ENCODE data around the gene SKIDA1. TPM values are rescaled to one million over a fixed set of nuclear protein-coding genes. Genes with fewer than 3 reads are reported as not detected.
"Not testable (repeated sequence)": the region's sequence is repeated elsewhere in the genome, so short reads cannot be mapped to it uniquely, and the experiment has no call there.

SKIDA1 gene
- 0.42 TPM for polyA plus RNA-seq (2012; ENCODE audit: insufficient read depth, insufficient read length)

DNA sequence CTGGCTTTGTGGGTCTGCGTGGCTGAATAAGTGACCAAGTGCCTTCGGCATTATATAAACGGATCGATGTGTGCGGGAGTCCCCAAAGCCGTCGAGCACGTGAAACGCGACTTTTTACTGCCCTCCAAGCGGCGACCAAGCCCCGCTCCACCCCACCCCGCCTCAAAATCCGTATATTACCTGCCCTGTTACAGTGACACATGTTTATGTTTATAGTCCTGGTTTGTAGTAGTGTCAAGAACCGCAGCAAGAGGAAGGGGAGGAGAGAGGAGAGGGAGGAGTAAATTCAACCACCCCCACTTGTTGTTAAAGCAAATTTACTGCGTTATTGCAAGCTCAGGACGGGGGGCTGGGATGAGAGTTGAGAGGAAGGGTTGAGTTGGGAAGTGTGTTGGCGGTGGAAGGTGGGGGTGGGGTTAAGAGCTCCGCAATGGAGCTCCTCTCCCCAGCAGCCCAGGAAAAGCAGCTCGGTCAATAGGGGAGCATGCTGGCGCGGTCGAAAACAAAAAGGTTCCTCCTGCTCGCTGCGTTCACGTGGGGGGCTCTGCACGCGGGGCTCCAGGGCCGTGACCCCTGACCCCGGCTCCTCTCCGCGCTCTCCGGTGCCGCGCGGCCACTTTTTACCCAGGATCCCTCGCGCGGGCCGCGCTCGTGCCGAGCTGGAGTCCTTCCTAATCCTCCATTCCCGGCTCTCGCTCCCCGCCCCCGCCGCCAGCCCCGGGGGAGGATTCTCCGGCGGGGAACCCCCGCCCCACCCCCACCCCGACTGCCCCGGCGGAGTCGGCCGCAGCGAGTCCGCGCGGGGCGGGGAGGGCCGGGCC is at the start of gene SKIDA1:
Gene SKIDA1, minus strand, starts transcription at position 316 of the 821 bp plus-strand sequence. CDS start 7,860 bp downstream, outside the sequence.
- peak; percentile 75 for DNase-seq (ENCODE audit: low read depth, low spot score)
- H3K4me3 ChIP-seq (ENCODE audit: low read length) = peak within 1 kb of the TSS; percentile 68

DNA sequence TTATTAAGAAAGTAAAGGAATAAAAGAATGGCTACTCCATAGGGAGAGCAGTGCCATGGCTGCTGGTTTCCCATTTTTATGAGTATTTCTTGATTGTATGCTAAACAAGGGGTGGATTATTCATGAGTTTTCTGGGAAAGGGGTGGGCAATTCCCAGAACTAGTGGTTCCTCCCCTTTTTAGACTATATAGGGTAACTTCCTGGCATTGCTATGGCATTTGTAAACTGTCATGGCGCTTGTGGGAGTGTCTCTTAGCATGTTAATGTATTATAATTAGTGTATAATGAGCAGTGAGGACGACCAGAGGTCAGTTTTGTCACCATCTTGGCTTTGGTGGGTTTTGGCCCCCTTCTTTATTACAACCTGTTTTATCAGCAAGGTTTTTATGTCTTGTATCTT is 49.0 kb upstream of the SKIDA1 start:
- H3K4me3 ChIP-seq (ENCODE audit: low read length); DNase-seq (ENCODE audit: low read depth, low spot score): not testable (repeated sequence)

DNA sequence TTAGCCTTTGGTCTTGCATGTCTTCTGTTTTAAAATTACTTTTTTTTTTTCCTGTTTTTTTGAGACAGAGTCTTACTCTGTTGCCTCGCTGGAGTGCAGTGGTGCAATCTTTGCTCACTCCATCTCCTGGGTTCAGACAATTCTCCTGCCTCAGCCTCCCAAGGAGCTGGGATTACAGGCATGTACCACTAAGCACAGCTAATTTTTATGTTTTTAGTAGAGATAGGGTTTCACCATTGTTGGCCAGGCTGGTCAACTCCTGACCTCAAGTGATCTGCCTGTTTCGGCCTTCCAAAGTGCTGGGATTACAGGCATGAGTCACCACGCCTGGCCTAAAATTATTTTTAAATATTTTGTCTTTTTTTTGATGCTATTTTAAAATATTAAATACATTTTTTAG is 47.1 kb upstream of the SKIDA1 start:
- no peak overlapping the region for H3K4me3 ChIP-seq (ENCODE audit: low read length)
- no peak for DNase-seq (ENCODE audit: low read depth, low spot score)

DNA sequence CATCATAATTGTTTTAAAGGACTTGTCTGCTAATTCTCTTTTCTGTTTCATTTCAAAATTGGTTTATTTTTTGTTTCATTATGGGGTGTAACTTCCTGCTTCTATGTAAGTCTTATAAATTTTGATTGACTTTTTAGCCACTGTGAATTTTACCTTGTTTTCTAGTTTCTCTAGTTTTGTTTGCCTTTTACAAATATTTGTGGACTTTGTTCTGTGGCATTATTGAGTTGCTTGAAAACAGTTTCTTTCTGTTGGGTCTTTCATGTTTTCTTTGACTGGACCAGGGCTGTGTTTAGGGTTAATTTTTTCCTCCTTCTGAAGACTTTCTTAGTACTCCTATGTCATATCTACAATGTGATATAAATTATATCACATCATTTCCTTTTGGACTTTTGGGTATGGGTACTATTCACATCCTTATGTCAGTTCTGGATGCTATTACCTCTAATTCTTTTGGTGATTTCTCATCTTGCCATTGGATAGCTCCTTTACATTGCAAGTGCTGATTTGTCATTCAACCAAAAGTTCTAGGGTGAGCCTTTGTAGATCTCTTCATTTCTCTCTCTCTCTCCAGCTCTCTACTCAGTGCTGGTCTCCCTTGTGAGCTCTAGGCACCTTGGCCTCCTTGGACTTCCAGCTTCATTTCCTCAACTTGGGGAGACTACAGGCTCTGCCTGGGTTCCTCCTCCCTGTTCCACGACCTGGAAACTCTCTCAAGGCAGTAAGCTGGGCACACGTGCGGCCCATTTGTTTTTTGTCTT is 45.5 kb upstream of the SKIDA1 start:
- H3K4me3 ChIP-seq (ENCODE audit: low read length) = no peak overlapping the region
- no peak for DNase-seq (ENCODE audit: low read depth, low spot score)

DNA sequence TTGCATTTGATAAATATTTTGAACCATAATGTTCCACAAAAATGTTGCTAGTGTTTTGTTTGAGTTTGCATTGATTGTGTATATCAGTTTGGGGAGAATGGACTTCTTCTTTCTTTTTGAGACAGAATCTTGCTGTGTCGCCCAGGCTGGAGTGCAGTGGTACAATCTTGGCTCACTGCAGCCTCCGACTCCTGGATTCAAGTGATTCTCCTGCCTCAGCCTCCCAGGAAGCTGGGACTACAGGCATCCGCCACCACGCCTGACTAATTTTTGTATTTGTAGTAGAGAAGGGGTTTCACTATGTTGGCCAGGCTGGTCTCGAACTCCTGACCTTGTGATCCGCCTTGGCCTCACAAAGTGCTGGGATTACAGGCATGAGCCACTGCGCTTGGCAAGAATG is 33.5 kb upstream of the SKIDA1 start:
- not testable (repeated sequence) for H3K4me3 ChIP-seq (ENCODE audit: low read length); DNase-seq (ENCODE audit: low read depth, low spot score)

DNA sequence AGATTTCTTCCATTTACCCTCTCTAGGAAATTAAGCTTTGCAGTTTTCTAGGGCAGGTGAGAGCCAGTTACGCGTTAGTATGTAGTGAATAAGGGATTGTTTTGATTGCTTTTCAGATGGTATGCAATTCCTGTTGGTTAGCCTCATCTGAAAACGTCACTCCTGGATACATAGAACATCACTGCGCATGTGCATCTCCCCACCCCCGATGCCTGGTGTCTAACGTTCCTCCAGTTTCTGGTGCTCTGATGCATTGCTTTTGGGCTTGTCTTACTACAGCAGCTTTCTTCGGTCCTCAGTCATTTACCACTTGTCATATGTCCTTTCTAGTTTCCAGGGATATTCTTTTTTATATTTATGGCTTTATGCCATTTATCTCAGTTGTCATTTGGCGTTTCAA is 31.0 kb upstream of the SKIDA1 start:
- no peak for DNase-seq (ENCODE audit: low read depth, low spot score)

DNA sequence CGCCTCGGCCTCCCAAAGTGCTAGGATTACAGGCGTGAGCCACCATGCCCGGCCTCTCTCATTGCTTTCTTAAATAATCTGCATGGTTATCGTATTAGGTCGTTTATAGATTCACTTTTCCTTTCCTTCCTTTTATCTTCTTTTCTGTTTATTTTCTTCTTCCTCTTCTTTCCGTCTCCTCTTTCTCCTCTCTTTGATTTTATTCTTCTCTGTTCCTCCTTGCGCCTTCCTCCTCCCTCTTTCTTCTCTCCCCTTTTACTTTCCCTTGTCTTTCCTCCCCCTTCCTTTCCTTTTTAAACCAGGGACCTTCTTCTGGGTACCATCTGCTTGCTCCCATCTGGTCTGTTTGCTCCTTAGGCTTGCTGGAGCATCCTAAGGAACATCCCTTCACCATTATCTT is 27.2 kb upstream of the SKIDA1 start:
- no peak overlapping the region for H3K4me3 ChIP-seq (ENCODE audit: low read length)
- DNase-seq (ENCODE audit: low read depth, low spot score) = no peak

More for the DNA sequence above, 31.0 kb upstream of the SKIDA1 start:
- H3K4me3 ChIP-seq (ENCODE audit: low read length) = no peak overlapping the region

DNA sequence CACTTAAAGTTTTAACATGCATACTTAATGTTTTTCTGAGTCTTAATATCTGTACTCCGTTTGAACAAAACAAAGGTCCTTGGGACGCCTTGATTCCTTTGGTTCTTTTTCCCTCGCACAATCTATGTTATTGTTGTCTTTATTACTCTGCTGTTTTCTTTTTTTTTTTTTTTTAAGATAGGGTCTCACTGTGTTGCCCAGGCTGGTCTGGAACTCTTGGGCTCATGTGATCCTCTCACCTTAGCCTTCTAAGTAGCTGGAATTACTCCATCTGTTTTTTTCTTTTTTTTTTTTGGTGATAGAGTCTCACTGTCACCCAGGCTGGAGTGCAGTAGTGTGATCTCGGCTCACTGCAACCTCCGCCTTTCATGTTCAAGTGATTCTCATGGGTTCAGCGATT is 21.8 kb upstream of the SKIDA1 start:
- no peak for DNase-seq (ENCODE audit: low read depth, low spot score)
- no peak overlapping the region for H3K4me3 ChIP-seq (ENCODE audit: low read length)

DNA sequence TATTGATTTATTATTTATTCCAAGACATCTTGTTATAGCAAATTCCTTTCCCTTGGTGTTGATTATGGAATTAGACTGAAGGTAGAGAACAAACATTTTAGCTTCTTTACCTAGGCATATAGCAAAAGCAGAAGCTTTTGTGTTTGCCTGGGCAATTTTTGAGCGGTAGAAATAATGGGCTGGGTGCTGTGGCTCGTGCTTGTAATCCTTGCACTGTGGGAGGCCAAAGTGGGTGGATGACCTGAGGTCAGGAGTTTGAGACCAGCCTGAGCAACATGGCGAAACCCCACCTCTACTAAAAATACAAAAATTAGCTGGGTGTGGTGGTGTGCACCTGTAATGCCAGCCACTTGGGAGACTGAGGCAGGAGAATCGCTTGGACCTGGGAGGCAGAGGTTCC is 15.2 kb upstream of the SKIDA1 start:
- H3K4me3 ChIP-seq (ENCODE audit: low read length); DNase-seq (ENCODE audit: low read depth, low spot score): not testable (repeated sequence)

DNA sequence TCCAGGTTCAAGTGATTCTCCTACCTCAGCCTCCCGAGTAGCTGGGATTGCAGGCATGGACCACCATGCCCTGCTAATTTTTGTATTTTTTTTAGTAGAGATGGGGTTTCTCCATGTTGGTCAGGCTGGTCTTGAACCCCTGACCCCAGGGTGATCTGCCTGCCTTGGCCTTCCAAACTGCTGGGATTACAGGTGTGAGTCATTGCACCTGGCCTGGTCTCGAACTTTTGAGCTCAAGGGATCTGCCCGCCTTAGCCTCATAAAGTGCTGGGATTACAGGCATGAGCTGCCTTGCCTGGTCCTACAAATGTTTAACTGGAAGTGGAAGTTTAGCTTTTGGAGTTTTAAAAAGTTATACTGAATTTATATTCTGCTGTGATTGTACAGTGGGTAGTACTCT is 11.4 kb upstream of the SKIDA1 start:
- DNase-seq (ENCODE audit: low read depth, low spot score) = no peak
- H3K4me3 ChIP-seq (ENCODE audit: low read length) = no peak overlapping the region

DNA sequence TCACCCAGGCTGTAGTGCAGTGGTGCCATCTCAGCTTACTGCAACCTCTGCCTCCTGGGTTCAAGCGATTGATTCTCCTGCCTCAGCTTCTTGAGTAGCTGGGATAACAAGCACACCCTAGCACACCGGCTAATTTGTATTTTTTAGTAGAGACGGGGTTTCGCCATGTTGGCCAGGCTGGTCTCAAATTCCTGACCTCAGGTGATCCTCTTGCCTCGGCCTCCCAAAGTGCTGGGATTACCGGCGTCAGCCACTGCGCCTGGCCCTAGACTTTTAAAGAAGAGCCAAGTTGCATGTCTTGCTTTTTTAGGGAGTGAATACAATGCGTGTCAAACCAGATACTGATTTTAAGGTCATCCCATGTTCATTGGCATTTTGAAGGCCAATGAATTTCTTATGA is 10.5 kb upstream of the SKIDA1 start:
- H3K4me3 ChIP-seq (ENCODE audit: low read length) = not testable (repeated sequence)

DNA sequence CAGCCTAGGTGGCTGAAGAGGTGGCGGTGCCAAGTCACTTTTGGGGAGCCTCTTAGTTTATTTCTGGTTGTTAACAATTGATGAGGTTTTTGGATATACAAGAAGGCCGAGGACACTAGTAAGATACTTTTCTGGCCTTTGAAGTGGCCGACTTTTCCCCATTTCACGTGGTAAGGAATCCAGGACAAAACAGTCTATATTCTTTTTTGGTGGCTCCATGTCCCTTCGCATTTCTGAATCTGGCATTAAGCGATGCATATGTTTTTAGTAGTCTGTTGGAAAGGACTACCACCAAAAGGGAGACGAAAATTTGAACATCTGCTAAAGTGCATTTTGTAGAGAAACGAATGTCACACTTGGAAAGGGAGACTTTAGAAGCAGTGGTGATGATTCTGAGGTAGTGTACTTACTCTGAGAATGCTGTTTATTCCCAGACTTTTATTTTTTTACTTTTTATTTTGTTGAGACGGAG is 10.0 kb upstream of the SKIDA1 start:
- H3K4me3 ChIP-seq (ENCODE audit: low read length) = peak overlapping the region; percentile 84
- no peak for DNase-seq (ENCODE audit: low read depth, low spot score)

More for the DNA sequence above, 10.5 kb upstream of the SKIDA1 start:
- not testable (repeated sequence) for DNase-seq (ENCODE audit: low read depth, low spot score)

DNA sequence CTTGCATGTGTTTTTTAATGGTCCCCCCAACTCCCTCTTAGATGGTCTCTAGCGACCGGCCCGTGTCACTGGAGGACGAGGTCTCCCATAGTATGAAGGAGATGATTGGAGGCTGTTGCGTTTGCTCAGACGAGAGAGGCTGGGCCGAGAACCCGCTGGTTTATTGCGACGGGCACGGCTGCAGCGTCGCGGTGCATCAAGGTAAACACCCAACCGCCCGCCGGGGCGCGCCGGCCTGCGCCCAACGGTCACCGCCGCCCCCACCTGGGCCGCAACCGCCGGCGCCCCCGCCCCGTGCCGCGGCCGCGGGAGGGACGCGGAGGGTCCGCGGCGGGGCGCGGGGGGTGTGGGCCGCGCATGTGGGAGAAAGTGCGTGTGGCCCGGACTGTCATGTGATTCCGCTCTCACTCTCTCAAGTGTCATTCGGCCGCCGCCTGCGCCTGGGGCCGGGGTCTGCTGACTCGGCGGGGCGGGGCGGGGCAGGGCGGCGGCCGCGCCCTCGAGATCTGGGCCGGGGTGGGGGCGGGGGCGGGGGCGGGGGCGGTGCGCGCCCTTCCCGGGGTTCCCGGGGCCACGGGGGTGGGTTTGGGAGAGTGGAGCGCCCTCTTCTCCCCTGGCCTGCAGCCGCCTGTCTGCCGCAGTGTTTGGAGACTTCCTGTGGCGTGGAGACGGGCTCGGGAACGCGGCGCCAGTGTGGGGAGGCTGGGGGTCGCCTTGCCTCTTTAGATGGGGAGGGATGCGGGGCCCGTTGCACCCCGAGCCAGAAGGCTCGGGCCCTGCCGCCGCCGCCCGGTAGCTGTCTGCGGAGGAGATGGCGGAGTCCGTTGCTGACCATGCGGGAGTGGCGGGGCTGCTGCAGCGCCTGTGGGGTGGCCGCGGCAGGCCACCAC is 9.4 kb upstream of the SKIDA1 start:
- H3K4me3 ChIP-seq (ENCODE audit: low read length) = peak overlapping the region; percentile 84

DNA sequence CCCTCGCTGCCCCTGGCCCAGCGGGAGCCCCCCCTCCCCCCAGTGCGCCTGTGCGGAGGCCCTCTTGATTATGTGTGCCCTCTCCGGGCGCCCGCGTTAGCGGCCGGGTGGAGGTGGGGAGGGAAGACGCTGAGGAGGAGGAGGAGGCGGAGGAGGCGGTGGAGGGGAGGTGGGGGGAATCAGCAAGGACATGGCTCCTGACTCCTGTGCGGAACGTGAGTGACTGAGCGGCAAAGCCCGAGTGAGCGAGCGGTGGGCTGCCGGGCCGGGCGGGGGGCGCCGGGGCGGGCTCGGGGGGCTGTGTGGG is 8.8 kb upstream of the SKIDA1 start:
- H3K4me3 ChIP-seq (ENCODE audit: low read length) = peak overlapping the region; percentile 84
- no peak for DNase-seq (ENCODE audit: low read depth, low spot score)

More for the DNA sequence above, 9.4 kb upstream of the SKIDA1 start:
- DNase-seq (ENCODE audit: low read depth, low spot score) = no peak

DNA sequence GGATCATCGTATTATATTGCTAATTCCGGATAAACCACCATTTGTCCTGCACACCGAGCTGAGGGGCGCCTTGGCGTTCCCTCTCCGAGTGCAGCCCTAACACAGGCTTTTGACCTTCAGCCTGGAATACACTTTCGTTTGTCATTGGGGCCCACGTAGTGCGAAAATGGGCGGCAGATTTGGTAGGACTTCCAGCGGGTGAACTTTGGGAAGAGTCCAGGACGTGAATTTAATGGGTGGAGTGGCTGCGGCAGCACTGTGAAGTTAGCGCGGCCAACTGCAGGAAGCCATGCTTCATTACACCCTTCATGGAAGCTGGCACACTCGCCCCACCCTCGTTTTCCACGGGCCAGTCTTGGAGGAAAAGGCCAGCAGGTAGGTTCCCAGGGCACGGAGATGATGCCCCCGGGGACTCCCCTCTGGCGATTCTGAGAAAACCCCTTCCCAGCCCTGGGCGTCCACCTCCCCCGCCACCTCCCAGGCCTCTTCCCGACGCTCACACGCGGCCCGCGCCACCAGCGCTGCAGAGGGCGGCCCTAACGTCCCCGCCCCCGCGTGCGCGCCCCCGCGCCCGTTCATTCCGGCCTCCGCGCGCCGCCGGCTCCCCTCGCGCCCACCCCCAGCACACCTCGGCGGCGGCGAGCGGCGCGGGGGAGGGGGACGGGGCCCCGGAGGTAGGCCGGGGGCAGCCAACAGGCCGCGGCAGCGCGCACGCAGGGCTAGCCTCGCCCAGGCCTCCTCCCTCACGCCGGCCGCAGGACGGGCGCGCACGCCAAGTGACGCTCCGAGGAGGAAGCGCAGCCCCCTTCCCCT is 8.2 kb upstream of the SKIDA1 start, which contains the start of gene MLLT10:
Gene MLLT10, plus strand, starts transcription at position 766 of the 813 bp plus-strand sequence. CDS start 413 bp downstream, outside the sequence.
- peak within 1 kb of the TSS; percentile 84 for H3K4me3 ChIP-seq (ENCODE audit: low read length)
- peak; percentile 93 for DNase-seq (ENCODE audit: low read depth, low spot score)

DNA sequence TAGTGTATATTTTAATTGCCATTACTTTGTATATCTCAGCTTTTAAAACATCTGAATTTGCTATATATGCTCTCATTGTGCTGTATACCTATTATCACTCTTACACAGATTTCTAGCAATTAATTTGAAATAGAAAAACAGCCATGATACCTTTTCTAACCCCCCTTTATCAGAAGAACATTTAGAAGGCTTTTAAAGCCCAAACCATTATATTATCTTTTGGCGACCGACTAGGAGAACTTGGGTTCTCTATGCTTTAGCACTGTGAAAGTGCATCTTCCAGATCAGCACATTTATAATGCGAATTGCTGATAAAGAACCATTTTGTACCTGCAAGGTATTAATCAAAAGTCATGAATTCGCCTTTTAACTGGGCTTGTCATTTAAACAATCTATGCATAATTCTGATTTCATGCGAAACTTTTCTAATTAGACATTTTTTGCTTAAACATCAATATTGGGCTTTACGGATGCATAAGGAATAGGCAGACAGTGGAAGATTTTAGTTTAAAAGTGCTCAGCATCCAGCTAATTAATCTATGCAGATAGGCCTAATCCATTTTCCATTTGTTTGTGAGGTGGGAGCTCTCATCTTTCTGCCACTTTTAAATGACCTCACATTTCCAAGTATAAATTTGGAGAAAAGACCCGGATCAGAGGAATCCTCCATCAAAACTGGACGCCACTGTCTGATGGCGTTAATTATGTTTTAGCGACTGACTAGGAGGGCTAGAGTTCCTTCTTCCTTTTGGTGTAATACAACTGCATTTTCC is 7.4 kb upstream of the SKIDA1 start:
- peak overlapping the region; percentile 84 for H3K4me3 ChIP-seq (ENCODE audit: low read length)
- no peak for DNase-seq (ENCODE audit: low read depth, low spot score)

DNA sequence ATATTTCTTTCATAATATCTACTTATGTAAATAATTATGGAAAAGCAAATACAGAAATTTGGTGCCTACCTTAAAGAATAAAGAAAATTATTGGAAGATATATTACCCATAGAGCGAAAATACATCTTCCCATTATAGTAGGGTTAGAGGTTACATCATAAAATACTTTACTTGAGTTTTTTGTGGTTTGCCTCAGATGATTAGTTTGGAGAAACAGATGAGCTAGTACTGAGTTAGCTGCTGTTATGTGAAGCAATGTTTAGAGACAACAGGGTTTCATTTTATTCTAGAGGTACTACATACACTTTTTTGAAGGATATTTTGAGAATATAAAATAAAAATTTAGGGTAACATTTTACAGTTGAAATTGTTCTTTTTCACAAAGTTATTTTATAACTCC is 5.7 kb upstream of the SKIDA1 start:
- no peak overlapping the region for H3K4me3 ChIP-seq (ENCODE audit: low read length)
- no peak for DNase-seq (ENCODE audit: low read depth, low spot score)

DNA sequence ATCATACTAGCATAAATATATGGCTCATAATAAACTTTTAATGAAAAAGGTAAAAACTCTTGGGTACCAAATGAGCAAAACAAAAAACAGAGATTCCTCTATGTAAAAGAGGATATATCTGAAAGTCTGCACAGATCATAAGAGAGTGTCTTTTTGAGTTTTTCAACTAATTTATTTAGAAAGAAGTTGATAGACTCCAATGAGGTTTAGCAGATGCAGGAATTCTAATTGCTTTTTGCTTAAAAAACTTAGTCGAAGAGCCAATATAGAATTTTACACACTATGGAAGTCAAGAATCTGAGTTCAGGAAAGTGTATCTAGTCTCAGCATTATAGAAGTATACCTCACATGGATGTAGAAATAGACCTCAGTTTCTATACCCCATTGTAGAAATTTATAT is 5.2 kb upstream of the SKIDA1 start:
- H3K4me3 ChIP-seq (ENCODE audit: low read length) = no peak overlapping the region
- DNase-seq (ENCODE audit: low read depth, low spot score) = no peak
